Measurements from ENCODE around the gene RNF5.
"Not testable (repeated sequence)": the region's sequence is repeated elsewhere in the genome, so short reads cannot be mapped to it uniquely, and the experiment has no call there.

RNF5 gene

DNA sequence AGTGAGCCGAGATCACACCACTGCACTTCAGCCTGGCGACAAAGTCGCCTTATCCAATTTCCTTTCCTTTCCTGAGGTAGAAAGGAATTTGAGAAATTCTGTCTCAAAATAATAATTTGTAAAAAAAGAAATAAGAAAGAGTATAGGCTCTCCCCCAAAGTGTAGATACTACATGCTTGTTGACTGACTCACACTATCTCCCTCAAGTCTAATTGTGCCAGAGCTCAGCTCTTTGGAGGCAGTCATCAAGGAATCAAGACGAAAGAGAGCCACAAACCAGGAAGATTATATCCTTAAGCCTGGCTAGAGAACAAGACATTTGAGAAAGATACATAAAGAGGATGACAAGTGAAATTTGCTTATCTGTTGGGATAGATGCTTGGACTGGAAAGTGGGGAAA, 44.4 kb upstream of the RNF5 start:
- no peak overlapping the region for H3K4me3 ChIP-seq (ENCODE audit: low read depth, low read length)
- no peak for DNase-seq (ENCODE audit: low read depth, low spot score)
- TF ChIP-seq, protein P1, sequence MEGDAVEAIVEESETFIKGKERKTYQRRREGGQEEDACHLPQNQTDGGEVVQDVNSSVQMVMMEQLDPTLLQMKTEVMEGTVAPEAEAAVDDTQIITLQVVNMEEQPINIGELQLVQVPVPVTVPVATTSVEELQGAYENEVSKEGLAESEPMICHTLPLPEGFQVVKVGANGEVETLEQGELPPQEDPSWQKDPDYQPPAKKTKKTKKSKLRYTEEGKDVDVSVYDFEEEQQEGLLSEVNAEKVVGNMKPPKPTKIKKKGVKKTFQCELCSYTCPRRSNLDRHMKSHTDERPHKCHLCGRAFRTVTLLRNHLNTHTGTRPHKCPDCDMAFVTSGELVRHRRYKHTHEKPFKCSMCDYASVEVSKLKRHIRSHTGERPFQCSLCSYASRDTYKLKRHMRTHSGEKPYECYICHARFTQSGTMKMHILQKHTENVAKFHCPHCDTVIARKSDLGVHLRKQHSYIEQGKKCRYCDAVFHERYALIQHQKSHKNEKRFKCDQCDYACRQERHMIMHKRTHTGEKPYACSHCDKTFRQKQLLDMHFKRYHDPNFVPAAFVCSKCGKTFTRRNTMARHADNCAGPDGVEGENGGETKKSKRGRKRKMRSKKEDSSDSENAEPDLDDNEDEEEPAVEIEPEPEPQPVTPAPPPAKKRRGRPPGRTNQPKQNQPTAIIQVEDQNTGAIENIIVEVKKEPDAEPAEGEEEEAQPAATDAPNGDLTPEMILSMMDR (IDR thresholded peaks at IDR 0.05; ENCODE audit: insufficient read depth, low read length, missing control alignments), result no peak
- CTCF ChIA-PET, result interaction anchor here (1.0 kb wide), 1 partner anchor 18 kb away, joined by 3 read pairs; the partner anchor contains the start of gene PRRT1
- POLR2A ChIA-PET, result no interaction called here

DNA sequence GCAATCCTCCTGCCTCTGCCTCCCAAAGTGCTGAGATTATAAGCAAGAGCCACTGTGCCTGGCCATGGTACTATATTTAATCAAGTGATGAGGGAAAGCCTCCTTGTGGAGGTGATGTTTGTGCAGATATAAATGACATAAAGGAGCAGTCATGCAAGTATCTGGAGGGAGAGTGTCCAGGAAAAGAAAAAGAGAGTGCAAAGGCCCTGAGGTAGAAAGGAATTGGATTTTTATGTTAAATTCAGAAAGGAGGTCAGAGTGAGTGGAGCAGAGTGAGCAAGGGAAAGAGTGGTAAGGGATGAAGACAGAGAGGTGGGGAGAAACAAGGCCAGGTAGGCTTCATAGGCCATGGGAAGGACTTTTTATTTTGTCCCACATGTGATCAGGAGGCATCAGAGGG, 40.8 kb upstream of the RNF5 start:
- TF ChIP-seq, protein P1 (IDR thresholded peaks at IDR 0.05; ENCODE audit: insufficient read depth, low read length, missing control alignments), result no peak
- no peak overlapping the region for H3K4me3 ChIP-seq (ENCODE audit: low read depth, low read length)
- DNase-seq (ENCODE audit: low read depth, low spot score), result no peak
- CTCF ChIA-PET, result interaction anchor here (1.0 kb wide), 1 partner anchor 57 kb away, joined by 3 read pairs; no protein-coding TSS in a partner anchor
- POLR2A ChIA-PET, result no interaction called here

DNA sequence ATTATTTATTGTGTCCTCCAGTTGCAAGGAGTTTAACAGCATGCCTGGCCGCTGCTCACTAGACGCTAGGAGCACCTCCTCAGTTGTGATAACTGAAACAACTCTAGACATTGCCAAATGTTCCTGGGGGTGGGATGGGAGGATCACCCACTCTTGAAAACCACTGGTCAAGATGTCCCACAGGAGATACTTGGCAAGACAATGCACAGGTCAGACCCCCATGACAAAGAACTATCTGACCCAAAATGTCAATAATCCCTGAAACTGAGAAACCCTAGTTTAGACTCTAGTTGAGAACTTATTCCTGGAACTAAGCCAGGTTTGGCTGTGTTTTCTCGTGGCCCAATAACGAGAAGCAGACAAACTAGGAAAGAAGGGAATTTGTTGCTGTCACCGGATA, 38.6 kb upstream of the RNF5 start:
- CTCF ChIA-PET, result interaction anchor here (1.8 kb wide), 1 partner anchor 21 kb away, joined by 7 read pairs; no protein-coding TSS in a partner anchor
- POLR2A ChIA-PET, result no interaction called here
- H3K4me3 ChIP-seq (ENCODE audit: low read depth, low read length), result no peak overlapping the region
- DNase-seq (ENCODE audit: low read depth, low spot score), result no peak
- TF ChIP-seq, protein P1 (IDR thresholded peaks at IDR 0.05; ENCODE audit: insufficient read depth, low read length, missing control alignments), result no peak

DNA sequence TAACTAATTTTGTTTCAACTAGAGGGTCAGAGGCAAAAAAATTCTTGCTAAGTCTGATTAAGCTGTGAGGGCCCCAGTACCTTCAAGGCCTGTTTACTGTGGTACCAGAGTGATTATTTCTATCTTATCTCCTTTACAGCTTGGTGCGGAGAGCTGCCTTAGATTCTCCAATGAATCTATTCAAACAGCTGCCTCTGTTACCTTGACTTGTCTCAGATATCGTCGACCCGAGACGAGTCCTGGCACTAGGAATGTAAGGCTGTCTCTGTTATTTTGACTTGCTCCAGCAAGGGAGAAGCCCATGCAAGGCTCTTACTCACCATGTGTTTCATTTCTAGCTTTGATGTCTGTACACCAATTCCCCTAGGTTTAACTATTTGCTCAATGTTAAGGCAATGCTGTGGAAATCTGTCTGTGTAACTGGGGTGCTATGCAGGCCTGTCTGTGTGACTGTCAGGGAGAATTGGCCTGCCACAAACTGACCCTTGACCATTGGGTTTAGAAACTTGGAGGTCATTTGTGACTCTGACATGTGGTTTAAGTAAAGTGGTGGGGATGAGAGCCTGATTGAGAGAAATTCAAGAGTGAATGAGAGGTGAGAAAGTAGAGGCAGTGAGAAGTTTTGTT, 37.7 kb upstream of the RNF5 start:
- no peak for DNase-seq (ENCODE audit: low read depth, low spot score)
- H3K4me3 ChIP-seq (ENCODE audit: low read depth, low read length), result no peak overlapping the region
- CTCF ChIA-PET, result interaction anchor here (1.0 to 1.3 kb wide), 2 partner anchors 22 to 93 kb away, joined by 3 to 4 read pairs; no protein-coding TSS in a partner anchor
- TF ChIP-seq, protein P1 (IDR thresholded peaks at IDR 0.05; ENCODE audit: insufficient read depth, low read length, missing control alignments), result no peak
- POLR2A ChIA-PET, result no interaction called here

DNA sequence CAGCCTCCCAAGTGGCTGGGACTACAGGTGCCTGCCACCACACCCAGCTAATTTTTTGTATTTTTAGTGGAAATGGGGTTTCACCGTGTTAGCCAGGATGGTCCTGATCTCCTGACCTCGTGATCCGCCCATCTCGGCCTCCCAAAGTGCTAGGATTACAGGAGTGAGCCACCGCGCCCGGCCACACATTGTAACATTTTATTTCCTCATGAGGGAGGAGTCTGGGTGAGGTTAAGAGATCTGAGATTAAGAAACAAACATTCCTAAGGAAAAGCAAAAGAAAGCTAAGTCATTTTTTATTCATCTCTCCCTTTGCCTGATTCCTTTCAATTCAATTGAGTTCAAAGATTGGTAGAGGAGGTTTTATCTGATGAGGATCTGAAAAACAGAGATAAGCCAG, 34.0 kb upstream of the RNF5 start:
- H3K4me3 ChIP-seq (ENCODE audit: low read depth, low read length); POLR2A ChIA-PET: not testable (repeated sequence)
- CTCF ChIA-PET, result interaction anchor here (0.7 to 2.8 kb wide), 4 partner anchors 8 to 27 kb away, joined by 3 to 8 read pairs (median 5); no protein-coding TSS in a partner anchor

DNA sequence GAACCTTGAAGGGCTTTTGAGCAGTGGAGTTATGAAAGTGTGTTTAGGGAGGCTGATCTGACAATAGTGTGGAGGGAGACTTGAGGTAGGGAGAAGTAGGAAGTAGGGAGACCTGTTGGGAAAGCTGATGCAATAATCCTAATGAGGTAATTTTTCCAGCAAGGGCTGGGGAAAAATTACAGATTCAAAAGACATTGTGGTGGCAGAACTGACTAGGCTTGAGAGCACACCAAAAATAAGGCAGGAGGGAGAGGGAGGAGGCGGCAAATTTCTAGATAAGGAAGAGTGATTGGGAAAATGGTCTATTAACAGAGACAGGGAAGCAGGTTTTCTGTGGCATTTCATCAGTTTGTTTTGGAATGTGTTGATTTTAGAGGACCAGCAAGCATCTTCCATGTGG, 31.9 kb upstream of the RNF5 start:
- ChIA-PET CTCF (interaction anchor here (1.0 to 1.8 kb wide), 2 partner anchors 11 to 28 kb away, joined by 4 read pairs; no protein-coding TSS in a partner anchor), POLR2A (interaction anchor here (0.6 kb wide), 1 partner anchor 25 kb away, joined by 3 read pairs; no protein-coding TSS in a partner anchor)
- DNase-seq (ENCODE audit: low read depth, low spot score), result no peak
- TF ChIP-seq, protein P1 (IDR thresholded peaks at IDR 0.05; ENCODE audit: insufficient read depth, low read length, missing control alignments), result no peak
- H3K4me3 ChIP-seq (ENCODE audit: low read depth, low read length), result no peak overlapping the region

More for the DNA sequence above, 34.0 kb upstream of the RNF5 start:
- DNase-seq (ENCODE audit: low read depth, low spot score), result not testable (repeated sequence)
